Measurements from ENCODE around the gene UNC45A.
"Not testable (repeated sequence)": the region's sequence is repeated elsewhere in the genome, so short reads cannot be mapped to it uniquely, and the experiment has no call there.

Gene UNC45A

GRCh38 chr15:90917569-90917968, 17.5 kb upstream of the UNC45A start:
- in situ Hi-C loops (cut with HindIII; ENCODE audit: low sequenced_read_pairs) = no loop called here

DNA sequence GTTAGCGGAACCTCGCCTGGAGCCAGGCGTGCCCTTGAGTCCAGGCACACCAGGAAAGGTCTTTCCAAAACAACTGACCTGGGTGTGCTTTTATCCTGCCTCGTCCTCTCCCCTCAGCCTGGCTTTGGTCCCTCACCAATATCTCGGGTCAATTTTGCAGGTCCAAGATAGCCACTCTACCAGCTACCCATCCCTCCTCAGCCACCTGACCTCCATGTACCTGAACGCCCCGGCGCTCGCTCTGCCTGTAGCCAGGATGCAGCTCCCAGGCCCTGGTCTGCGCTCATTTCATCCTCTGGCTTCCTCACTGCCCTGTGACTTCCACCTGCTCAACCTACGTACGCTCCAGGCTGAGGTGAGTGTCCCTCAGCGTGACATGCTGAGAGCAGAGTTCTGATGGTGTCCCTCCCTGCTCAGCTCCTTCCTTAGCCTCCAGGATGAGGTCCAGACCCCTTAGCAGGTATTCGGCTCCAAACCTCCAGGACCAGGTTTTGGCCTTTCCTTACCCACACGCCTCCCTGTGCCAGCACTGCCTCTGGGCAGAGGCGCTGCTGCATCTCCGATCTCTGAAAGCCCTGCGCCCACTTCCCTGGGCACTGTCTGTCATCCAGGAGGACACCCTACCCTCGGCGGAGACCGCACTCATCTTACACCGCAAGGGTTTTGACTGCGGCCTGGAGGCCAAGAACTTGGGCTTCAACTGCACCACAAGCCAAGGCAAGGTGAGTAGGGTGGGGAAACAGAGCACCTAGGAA, 16.9 kb upstream of the UNC45A start:
- in situ Hi-C loops (cut with HindIII; ENCODE audit: low sequenced_read_pairs) = no loop called here

DNA sequence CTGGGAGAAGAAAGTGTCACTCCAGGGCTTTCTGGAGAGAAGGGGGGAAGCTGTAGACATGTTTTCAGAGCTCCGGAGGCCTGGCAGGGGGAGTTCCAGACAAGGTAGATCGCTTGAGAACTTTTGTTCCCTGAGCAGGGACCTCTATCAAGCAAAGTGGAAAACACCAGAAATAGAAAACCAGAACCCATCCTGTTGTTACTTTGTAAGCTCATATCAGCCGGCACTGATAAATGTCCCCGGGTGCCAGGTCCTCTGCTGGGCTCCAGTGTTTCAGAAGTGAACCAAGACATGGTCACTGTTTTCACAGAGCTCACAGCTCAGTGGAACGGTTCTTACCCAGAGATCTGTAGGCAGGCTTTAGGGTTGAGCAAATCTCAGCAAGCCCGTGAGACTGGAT, 16.2 kb upstream of the UNC45A start:
- in situ Hi-C loops (cut with HindIII; ENCODE audit: low sequenced_read_pairs) = no loop called here

DNA sequence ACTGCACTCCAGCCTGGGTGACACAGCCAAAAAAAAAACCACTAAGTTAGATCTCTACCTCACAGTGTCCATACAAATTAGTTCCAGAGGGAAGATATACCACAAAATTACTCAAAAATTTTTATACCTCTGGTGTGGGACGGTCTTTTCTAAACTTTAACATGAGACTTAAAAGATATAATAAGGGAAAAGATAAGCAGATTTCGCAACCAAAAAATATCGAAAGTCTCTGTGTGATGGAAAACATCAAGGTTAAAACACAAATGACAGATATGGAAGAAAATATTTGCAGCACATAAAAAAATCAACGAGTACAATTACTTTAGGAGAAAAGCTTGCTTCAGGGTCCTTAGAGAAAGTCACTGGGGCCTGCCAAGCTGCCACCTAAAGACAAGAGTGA, 13.2 kb upstream of the UNC45A start:
- in situ Hi-C loops (cut with HindIII; ENCODE audit: low sequenced_read_pairs) = no loop called here

GRCh38 chr15:90922712-90923322, 12.3 kb upstream of the UNC45A start:
- in situ Hi-C loops (cut with HindIII; ENCODE audit: low sequenced_read_pairs) = not testable (repeated sequence)

DNA sequence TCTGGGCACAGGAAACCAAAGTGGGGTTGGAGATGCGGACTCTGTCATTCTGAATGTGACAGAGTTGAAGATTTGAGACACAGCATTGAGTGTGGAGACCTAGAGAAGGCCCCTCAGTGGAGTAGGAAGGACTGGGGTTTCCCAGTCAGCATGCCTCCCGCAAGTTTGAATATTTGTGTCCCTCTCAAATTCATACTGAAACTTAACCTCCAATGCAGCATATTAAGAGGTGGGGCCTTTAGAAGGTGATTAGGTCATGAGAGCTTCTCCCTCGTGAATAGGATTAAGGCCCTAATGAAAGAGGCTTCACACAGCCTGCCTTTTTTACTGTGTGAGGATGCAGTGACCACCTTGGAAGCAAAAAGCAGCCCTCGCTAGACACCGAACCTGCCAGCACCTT, 10.7 kb upstream of the UNC45A start:
- in situ Hi-C loops (cut with HindIII; ENCODE audit: low sequenced_read_pairs) = no loop called here

GRCh38 chr15:90926766-90927165, 8.3 kb upstream of the UNC45A start:
- in situ Hi-C loops (cut with HindIII; ENCODE audit: low sequenced_read_pairs) = loop anchor here (25.0 kb wide), 2 partner anchors 89 to 289 kb away; no protein-coding TSS in a partner anchor

- in situ Hi-C loops (cut with HindIII; ENCODE audit: low sequenced_read_pairs) = loop anchor here (25.0 kb wide), 2 partner anchors 91 to 291 kb away; no protein-coding TSS in a partner anchor
Observed at GRCh38 chr15:90928106-90928505, 7.0 kb upstream of the UNC45A start.

DNA sequence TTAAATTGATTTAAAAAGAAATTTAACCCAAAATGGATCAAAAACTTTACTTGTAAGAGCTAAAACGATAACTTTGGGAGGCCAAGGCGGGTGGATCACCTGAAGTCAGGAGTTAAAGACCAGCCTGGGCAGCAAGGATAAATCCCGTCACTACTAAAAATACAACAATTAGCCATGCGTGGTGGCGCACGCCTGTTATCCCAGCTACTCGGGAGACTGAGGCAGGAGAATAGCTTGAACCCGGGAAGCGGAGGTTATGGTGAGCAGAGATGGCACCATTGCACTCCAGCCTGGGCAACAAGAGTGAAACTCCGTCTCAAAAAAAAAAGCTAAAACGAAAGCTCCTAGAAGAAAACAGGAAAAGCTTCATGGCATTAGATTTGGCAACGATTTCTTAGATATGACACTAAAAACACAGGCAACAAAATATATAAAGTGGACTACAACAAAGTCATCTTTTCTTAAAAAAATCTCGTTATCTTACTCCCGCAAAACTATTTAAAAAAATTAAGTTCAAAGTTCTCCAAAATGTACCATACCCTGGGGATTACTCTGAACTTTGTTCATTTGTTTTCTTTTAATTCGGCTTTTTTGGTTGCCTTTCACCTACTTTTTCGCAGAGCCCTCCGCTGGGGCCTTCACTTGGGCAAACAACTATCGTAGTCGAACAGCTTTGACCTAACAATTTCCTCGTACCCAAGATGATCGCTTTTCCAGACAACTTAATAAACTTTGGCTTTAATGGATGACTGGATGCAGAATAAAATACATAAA, 5.7 kb upstream of the UNC45A start:
- in situ Hi-C loops (cut with HindIII; ENCODE audit: low sequenced_read_pairs) = loop anchor here (25.0 kb wide), 2 partner anchors 92 to 292 kb away; no protein-coding TSS in a partner anchor

- in situ Hi-C loops (cut with HindIII; ENCODE audit: low sequenced_read_pairs) = loop anchor here (25.0 kb wide), 2 partner anchors 94 to 294 kb away; no protein-coding TSS in a partner anchor
Observed at GRCh38 chr15:90930861-90931574, 4.1 kb upstream of the UNC45A start.

DNA sequence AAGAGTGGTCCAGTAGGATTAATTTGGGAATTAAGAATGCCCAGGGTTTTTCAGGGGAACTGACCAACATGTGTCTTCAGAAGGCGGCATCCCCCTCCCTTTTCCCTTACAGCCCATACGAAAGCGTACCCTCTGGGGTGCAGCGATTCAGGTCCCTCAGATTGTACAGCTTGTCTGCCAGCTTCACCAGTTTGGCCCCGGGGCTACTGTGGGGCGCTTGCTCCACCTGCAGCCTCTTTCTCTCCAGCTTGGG, 3.6 kb upstream of the UNC45A start:
- in situ Hi-C loops (cut with HindIII; ENCODE audit: low sequenced_read_pairs) = loop anchor here (25.0 kb wide), 2 partner anchors 94 to 294 kb away; no protein-coding TSS in a partner anchor

DNA sequence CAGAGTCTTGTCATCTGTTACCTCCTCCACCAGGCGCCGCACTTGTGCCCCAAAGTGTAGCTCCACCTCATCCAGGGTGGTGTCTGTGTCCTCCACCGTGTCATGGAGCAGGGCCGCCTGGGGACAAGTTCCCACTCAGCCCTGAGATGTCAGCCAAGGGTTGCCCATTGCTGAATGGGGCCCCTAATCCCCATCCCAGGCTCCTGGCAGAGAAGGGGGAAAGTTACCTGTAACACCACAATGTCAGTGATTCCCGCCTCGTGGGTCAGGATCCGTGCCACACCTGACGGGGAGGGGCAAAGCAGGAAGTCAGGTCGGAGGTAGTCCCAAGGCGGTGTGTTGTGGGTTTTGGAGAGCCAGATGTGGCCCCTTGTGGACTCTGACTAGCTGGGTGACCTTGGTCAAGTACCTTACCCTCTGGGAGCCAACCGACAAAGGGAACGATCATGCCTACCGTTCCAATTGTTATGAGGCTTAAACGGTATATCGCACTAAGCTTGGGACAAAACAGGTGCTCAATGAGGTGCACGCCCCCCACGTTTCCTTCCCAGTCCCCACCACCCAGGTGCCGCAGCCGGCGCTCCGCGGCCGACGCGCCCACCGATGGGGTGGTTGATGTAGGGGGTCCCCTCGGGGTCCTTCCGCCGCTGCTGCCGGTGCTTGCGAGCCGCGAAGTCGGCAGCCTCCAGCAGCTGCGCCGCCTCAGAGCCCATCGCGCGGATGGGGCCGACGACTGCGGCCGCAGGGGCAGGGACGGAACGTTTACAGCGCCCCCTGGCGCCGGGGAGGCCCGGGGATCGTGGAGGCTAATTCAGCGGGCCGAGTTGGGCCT, 3.0 kb upstream of the UNC45A start, which contains the start of gene HDDC3:
HDDC3 (minus strand) TSS at position 722 of the 832 bp plus-strand sequence; CDS start at position 713, 9 bp downstream.
- in situ Hi-C loops (cut with HindIII; ENCODE audit: low sequenced_read_pairs) = loop anchor here (25.0 kb wide), 2 partner anchors 95 to 295 kb away; no protein-coding TSS in a partner anchor

DNA sequence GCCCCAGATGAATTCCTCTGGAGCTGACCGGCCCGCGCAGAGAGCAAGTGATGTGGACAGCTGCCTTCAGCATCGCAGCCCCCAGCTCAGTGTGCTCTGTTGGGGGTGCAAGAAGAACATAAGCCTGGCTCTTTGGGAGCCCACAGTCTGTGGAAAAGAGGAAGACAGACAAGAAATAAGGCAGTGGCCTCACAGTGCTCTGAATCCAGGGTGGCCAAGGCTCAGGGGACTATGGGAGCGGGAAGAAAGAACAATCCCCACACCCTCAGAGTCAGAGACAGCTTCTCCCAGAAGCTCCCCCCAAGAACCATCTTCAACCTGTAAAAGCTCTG, 2.5 kb upstream of the UNC45A start:
- in situ Hi-C loops (cut with HindIII; ENCODE audit: low sequenced_read_pairs) = loop anchor here (25.0 kb wide), 2 partner anchors 95 to 295 kb away; no protein-coding TSS in a partner anchor

DNA sequence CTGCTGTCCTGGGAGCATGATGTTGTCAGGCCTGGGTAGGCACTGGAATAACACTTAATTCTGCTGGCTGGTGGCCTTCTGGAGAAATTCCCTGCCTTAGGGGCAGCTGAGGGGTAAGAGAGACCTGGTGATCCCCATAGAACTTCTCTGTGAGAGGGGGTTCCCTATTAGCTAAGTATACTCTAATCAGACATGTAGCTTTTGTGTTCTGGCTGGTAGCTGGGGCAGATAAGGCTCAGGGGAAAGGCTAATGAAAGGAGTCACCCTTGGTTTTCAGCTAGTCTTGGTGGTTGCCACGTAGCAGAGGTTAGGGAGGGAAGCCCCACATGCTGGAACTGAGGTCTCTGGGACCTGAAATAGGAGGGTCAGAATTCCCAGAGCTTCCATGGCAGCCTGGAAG, 1.8 kb upstream of the UNC45A start:
- in situ Hi-C loops (cut with HindIII; ENCODE audit: low sequenced_read_pairs) = loop anchor here (25.0 kb wide), 2 partner anchors 96 to 296 kb away; no protein-coding TSS in a partner anchor

DNA sequence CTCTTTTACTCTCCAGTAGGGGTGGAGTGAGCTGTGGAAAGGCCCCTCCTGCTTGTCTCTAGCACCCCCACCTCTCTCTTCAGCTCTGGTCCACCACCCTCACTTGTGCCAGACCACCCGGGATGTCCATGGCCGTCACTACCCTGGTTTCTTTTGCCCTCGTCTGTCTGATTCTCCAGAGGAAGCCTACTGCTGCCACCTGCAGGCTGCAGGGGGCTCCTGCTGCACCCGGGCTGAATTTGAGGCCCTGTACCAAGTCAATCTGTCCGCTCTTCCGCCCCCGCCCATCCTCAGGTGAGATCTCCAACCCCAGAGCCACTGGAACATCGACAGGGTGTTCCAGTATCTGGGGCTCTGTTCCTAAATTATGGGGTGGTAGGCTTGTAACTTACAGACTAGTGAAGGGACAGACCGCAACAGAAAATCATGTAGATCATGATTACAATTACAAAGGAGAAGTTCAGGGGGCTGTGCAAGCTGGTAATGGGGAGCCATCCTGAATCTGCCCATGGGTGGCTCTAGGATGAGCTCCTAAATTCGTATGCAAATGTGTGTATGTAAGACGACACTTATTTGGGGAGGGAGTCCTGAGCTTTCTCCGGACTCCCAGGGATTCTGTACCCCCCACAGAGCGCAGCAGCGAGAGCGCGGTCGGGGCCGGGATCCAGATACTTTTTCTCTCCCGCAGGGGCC, 683 bp upstream of the UNC45A start:
- in situ Hi-C loops (cut with HindIII; ENCODE audit: low sequenced_read_pairs) = loop anchor here (25.0 kb wide), 2 partner anchors 97 to 297 kb away; no protein-coding TSS in a partner anchor

- in situ Hi-C loops (cut with HindIII; ENCODE audit: low sequenced_read_pairs) = loop anchor here (25.0 kb wide), 2 partner anchors 100 to 300 kb away; no protein-coding TSS in a partner anchor
Observed at GRCh38 chr15:90936823-90937222, 1.7 kb downstream of the UNC45A start.

DNA sequence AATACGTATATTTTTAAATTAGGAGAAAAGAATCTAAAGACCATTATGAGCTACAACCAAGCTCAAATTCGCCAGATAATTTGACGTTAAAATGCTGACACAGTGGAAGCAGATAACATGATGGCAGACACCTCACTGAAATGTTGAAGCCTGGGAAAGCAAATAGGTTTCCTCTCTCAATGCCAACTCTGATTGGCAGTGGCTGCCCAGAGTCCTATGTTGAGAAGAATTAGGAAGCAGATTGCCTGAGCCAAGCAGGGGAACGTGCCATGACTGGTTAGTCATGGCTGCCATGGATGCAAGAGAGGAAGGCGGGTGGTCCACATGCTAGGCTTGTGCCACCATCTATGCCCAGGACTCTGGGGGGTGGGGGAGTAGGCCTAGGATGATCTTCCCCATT, 3.2 kb downstream of the UNC45A start:
- in situ Hi-C loops (cut with HindIII; ENCODE audit: low sequenced_read_pairs) = loop anchor here (25.0 kb wide), 2 partner anchors 101 to 301 kb away; no protein-coding TSS in a partner anchor

- in situ Hi-C loops (cut with HindIII; ENCODE audit: low sequenced_read_pairs) = loop anchor here (25.0 kb wide), 2 partner anchors 102 to 302 kb away; no protein-coding TSS in a partner anchor
Observed at GRCh38 chr15:90939756-90940155, 4.7 kb downstream of the UNC45A start.

GRCh38 chr15:90941038-90941437, 6.0 kb downstream of the UNC45A start:
- in situ Hi-C loops (cut with HindIII; ENCODE audit: low sequenced_read_pairs) = loop anchor here (25.0 kb wide), 2 partner anchors 104 to 304 kb away; no protein-coding TSS in a partner anchor

Data from endothelial cell of hepatic sinusoid (primary cell).